ENCODE data around the gene PLEKHA3. TPM values are rescaled to one million over a fixed set of nuclear protein-coding genes. Genes with fewer than 3 reads are reported as not detected.

Gene PLEKHA3
- total RNA-seq, 1 experiment from 2014 or later, result 30.5 TPM

DNA sequence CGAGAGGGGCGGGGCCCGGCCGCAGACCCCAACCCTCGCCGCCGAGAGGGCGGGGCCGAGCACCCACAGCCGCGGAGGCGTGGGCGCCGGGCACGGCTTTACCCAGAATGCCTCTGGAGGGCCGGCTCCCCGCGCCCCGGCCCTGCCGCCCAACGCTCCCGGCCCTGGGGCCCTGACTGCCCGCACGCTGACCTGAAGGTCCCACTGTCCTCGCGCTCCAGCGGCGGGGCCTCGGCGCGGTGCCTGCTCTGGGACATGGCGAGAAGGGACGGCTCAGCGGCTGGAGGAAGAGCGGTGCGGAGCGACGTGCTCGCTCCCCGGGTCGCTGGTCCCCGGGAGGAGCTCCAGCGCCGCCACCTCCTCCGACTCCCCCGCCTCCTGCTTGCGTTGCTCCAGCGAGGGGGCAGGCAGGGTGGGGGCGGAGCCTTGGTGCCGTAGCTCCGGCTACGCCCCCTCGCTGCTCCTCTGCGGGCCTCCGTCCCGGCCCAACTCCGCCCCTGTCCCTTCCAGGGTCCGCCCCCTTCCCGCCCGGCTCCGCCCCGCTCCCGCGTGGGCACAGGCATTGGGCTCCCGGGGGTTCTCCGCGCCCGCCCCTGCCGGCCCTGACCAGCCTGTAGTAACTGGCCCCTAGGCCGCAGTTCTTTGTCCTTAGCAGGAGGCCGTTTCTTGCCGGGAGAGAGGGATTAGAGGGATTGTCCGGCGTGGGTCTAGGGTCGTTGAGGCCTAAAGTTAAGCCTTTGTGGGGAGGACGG is 29.3 kb upstream of the PLEKHA3 start, which contains the start of the genes PJVK and PRKRA:
Gene PJVK (plus strand): TSS at position 605 of the 752 bp plus-strand sequence. CDS start 2,032 bp downstream, outside the sequence.
Gene PRKRA (minus strand): TSS at position 402 of the 752 bp plus-strand sequence. CDS start 145 bp downstream, at position 257.
- Histone ChIP-seq H3K27me3 (ENCODE audit: control insufficient read depth, insufficient read depth, low read length) (no peaks in the 10 kb centered on the region), H3K9me3 (ENCODE audit: control insufficient read depth, insufficient read depth, low read depth, low read length) (no peaks in the 10 kb centered on the region), H3K4me1 (ENCODE audit: control insufficient read depth, insufficient read depth, low read length) (peaks cover 9% of the 10 kb centered on the region; the same call in 1 of the 2 replicates), H3K27ac (ENCODE audit: low read length) (peak within 1 kb of the TSS; percentile 96), H3K36me3 (ENCODE audit: control insufficient read depth, insufficient read depth, low read length) (peaks cover 17% of the 10 kb centered on the region), H3K4me3 (ENCODE audit: low read depth in 2 of 2, low read length in 2 of 2) (peak within 1 kb of the TSS; percentile 88 to 95)
- no peak for TF ChIP-seq TCF7L2 (IDR thresholded peaks at IDR 0.05; ENCODE audit: low read depth, low read length)
- TF ChIP-seq POLR2AphosphoS5 (IDR thresholded peaks at IDR 0.05; ENCODE audit: low read depth, low read length), result peak; percentile 91
- peak; percentile 83; the same call in 1 of the 2 replicates for TF ChIP-seq SIN3A (IDR thresholded peaks at IDR 0.05; ENCODE audit: borderline replicate concordance, insufficient read depth, low read depth, low read length)
- ChIA-PET CTCF (interaction anchor here (0.5 to 0.8 kb wide), 2 partner anchors 72 to 170 kb away, joined by 3 read pairs; no protein-coding TSS in a partner anchor), POLR2A (interaction anchor here (1.0 kb wide), 1 partner anchor 15 kb away, joined by 3 read pairs; no protein-coding TSS in a partner anchor)
- BruUV-seq (replicated peaks), result no TSS peak
- intact Hi-C loops (cut with micrococcal nuclease; ENCODE audit: unreplicated experiment), result loop anchor here (2.0 kb wide), 1 partner anchor 28 kb away; the partner anchor contains the start of gene FKBP7
- ATAC-seq (peak; percentile 97), DNase-seq (ENCODE audit: low read depth, low spot score) (peak; percentile 78)
- in situ Hi-C loops (cut with HindIII; ENCODE audit: low pct_unique_long_range_greater_than_20kb, low sequenced_read_pairs), result no loop called here

DNA sequence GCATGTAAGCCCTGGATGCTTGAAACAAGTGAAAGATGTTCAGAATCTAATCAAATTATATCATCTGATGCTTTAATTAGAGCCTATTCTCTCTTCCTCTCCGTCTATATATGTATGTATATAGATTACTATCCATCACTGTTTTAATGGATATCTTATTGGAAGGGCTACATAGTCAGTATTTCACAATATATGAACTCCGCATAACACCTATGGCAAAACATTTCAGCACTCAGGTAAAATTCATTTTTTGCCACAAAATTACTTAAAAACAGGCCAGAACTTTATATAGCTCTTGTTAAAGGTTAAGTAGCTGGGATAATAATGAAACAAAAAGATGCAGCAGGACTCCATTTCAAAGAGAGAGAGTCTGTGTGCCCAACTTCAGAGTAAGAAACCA is 27.9 kb upstream of the PLEKHA3 start:
- in situ Hi-C loops (cut with HindIII; ENCODE audit: low pct_unique_long_range_greater_than_20kb, low sequenced_read_pairs), result no loop called here
- Histone ChIP-seq H3K27me3 (ENCODE audit: control insufficient read depth, insufficient read depth, low read length) (no peaks in the 10 kb centered on the region), H3K9me3 (ENCODE audit: control insufficient read depth, insufficient read depth, low read depth, low read length) (no peaks in the 10 kb centered on the region), H3K36me3 (ENCODE audit: control insufficient read depth, insufficient read depth, low read length) (peaks cover 13% of the 10 kb centered on the region), H3K4me3 (ENCODE audit: low read depth in 2 of 2, low read length in 2 of 2) (peak overlapping the region; percentile 88 to 95; a peak in 2 of 4 replicates), H3K27ac (ENCODE audit: low read length) (peak overlapping the region; percentile 96; the same call in 1 of the 2 replicates), H3K4me1 (ENCODE audit: control insufficient read depth, insufficient read depth, low read length) (peaks cover 9% of the 10 kb centered on the region; the same call in 1 of the 2 replicates)
- TF ChIP-seq TCF7L2 (IDR thresholded peaks at IDR 0.05; ENCODE audit: low read depth, low read length) (no peak), REST (IDR thresholded peaks at IDR 0.05; ENCODE audit: insufficient read depth in 1 of 2, low read depth in 2 of 2, low read length in 1 of 2) (no peak), SIN3A (IDR thresholded peaks at IDR 0.05; ENCODE audit: borderline replicate concordance, insufficient read depth, low read depth, low read length) (no peak), POLR2AphosphoS5 (IDR thresholded peaks at IDR 0.05; ENCODE audit: low read depth, low read length) (no peak)
- TF ChIP-seq, protein P1, sequence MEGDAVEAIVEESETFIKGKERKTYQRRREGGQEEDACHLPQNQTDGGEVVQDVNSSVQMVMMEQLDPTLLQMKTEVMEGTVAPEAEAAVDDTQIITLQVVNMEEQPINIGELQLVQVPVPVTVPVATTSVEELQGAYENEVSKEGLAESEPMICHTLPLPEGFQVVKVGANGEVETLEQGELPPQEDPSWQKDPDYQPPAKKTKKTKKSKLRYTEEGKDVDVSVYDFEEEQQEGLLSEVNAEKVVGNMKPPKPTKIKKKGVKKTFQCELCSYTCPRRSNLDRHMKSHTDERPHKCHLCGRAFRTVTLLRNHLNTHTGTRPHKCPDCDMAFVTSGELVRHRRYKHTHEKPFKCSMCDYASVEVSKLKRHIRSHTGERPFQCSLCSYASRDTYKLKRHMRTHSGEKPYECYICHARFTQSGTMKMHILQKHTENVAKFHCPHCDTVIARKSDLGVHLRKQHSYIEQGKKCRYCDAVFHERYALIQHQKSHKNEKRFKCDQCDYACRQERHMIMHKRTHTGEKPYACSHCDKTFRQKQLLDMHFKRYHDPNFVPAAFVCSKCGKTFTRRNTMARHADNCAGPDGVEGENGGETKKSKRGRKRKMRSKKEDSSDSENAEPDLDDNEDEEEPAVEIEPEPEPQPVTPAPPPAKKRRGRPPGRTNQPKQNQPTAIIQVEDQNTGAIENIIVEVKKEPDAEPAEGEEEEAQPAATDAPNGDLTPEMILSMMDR (IDR thresholded peaks at IDR 0.05), result no peak
- ChIA-PET CTCF (no interaction called here), POLR2A (no interaction called here)
- no TSS peak for BruUV-seq (replicated peaks)
- intact Hi-C loops (cut with micrococcal nuclease; ENCODE audit: unreplicated experiment), result no loop called here
- no peak for DNase-seq (ENCODE audit: low read depth, low spot score)
- no peak for ATAC-seq
